Panc1 (cell line): ENCODE results near the gene POLG2. TPM values are rescaled to one million over a fixed set of nuclear protein-coding genes. Genes with fewer than 3 reads are reported as not detected.

Source experiments
- ATAC-seq: fragments of 200-7000 bp; cut with Tn5 transposase; 2 replicates; pipeline ENCODE4 v1.9.1; 2020; ENCODE audit warnings: mild to moderate bottlenecking, moderate library complexity
- BruUV-seq: library from RNA; stranded (reverse); fragments of 400-500 nt; replicated peaks from 2 replicates; lab custom pipeline; 2021; lab: Mats Ljungman, UMichigan
- CTCF ChIA-PET: fragments of 300-600 bp; sonication (Branson Sonifier 250); formaldehyde crosslinking; loops from one replicate; lab custom pipeline; 2022; ENCODE audit warnings: antibody characterized with exemption; lab: Charles Lee
- POLR2A ChIA-PET: fragments of 300-600 bp; sonication (Branson Sonifier 250); formaldehyde crosslinking; loops from one replicate; lab custom pipeline; 2022; ENCODE audit warnings: antibody characterized with exemption; lab: Charles Lee
- DNase-seq: peaks from one replicate; pipeline ENCODE4 v3.0.0-alpha.2; 2010; ENCODE audit warnings: low read depth, low spot score
- H3K27ac ChIP-seq: 2 replicates; pipeline ENCODE4 v1.5.1; 2011; ENCODE audit warnings: mild to moderate bottlenecking, low read length, inconsistent platforms
- H3K27me3 ChIP-seq: fragments of 200-500 bp; sonication (Bioruptor generic); 2 replicates; pipeline ENCODE4 v1.6.0; 2014; ENCODE audit warnings: low read length, inconsistent platforms; ENCODE audit not compliant: control insufficient read depth, insufficient read depth
- H3K36me3 ChIP-seq: fragments of 200-500 bp; sonication (Bioruptor generic); 2 replicates; pipeline ENCODE4 v1.5.1; 2014; ENCODE audit warnings: inconsistent platforms, mild to moderate bottlenecking, low read length, moderate library complexity; ENCODE audit not compliant: control insufficient read depth, insufficient read depth
- H3K4me1 ChIP-seq: 2 replicates; pipeline ENCODE4 v1.5.1; 2011; ENCODE audit warnings: inconsistent platforms, mild to moderate bottlenecking, low read length, moderate library complexity; ENCODE audit not compliant: control insufficient read depth, insufficient read depth
- H3K4me3 ChIP-seq, 2 experiments: 2 replicates each; pipeline ENCODE4 v1.5.1; 2011 to 2012; ENCODE audit warnings: low read depth in 2 of 2, low read length in 2 of 2, mild to moderate bottlenecking in 2 of 2, inconsistent platforms in 1 of 2, moderate library complexity in 1 of 2
- H3K9me3 ChIP-seq: fragments of 200-500 bp; sonication (Bioruptor generic); 2 replicates; pipeline ENCODE4 v1.5.1; 2014; ENCODE audit warnings: low read depth, mild to moderate bottlenecking, inconsistent platforms, low read length, moderate library complexity; ENCODE audit not compliant: control insufficient read depth, insufficient read depth
- CTCF ChIP-seq: fragments of 450-650 bp; IDR thresholded peaks from 2 replicates; pipeline ENCODE4 v1.5.1; 2017; ENCODE audit warnings: mild to moderate bottlenecking
- POLR2AphosphoS5 ChIP-seq: IDR thresholded peaks from 2 replicates; pipeline ENCODE4 v1.6.1; 2012; ENCODE audit warnings: mild to moderate bottlenecking, low read depth, low read length, moderate library complexity
- REST ChIP-seq, 2 experiments: IDR thresholded peaks; 2 replicates each; pipeline ENCODE4 v1.6.1; 2011 to 2012; ENCODE audit warnings: low read depth in 2 of 2, control low read depth in 1 of 2, low read length in 1 of 2, mild to moderate bottlenecking in 1 of 2, moderate library complexity in 1 of 2; ENCODE audit not compliant: insufficient read depth in 1 of 2
- SIN3A ChIP-seq: IDR thresholded peaks from 2 replicates; pipeline ENCODE4 v1.6.1; 2012; ENCODE audit warnings: low read depth, mild to moderate bottlenecking, low read length, moderate library complexity, borderline replicate concordance; ENCODE audit not compliant: insufficient read depth
- TCF7L2 ChIP-seq: IDR thresholded peaks from 2 replicates; pipeline ENCODE4 v1.6.1; 2011; ENCODE audit warnings: mild to moderate bottlenecking, low read depth, low read length, inconsistent platforms
- in situ Hi-C: cut with HindIII; loops from 2 replicates; pipeline ENCODE4 v1.10.0; 2016; ENCODE audit warnings: low sequenced_read_pairs, low pct_unique_long_range_greater_than_20kb
- intact Hi-C: fragments of 100-400 bp; cut with micrococcal nuclease; formaldehyde crosslinking; loops from one replicate; pipeline ENCODE4 v1.10.0; 2022; ENCODE audit not compliant: unreplicated experiment
- total RNA-seq: library from RNA; stranded (reverse); gene quantifications from one replicate; pipeline ENCODE4 v1.2.1, GENCODE V29; 2021; ENCODE audit not compliant: unreplicated experiment

The POLG2 gene
- total RNA-seq, 1 experiment from 2014 or later = 19.6 TPM

GRCh38 chr17:64540118-64540776, 43.4 kb upstream of the POLG2 start:
- peaks cover 10% of the 10 kb centered on the region for H3K36me3 ChIP-seq
- intact Hi-C loops = no loop called here

More at GRCh38 chr17:64540118-64540776, 43.4 kb upstream of the POLG2 start:
- ATAC-seq = no peak
- BruUV-seq = no TSS peak
- Histone ChIP-seq H3K4me3 (no peak overlapping the region), H3K9me3 (no peaks in the 10 kb centered on the region), H3K4me1 (no peaks in the 10 kb centered on the region), H3K27ac (no peak overlapping the region), H3K27me3 (no peaks in the 10 kb centered on the region)
- in situ Hi-C loops = no loop called here
- ChIA-PET POLR2A (no interaction called here), CTCF (interaction anchor here (0.9 kb wide), 1 partner anchor 102 kb away, joined by 4 read pairs; no protein-coding TSS in a partner anchor)
- DNase-seq = no peak
- TF ChIP-seq CTCF (no peak), REST (IDR thresholded peaks at IDR 0.05; ENCODE audit: insufficient read depth in 1 of 2, low read depth in 2 of 2, low read length in 1 of 2) (no peak), SIN3A (no peak), TCF7L2 (no peak), POLR2AphosphoS5 (no peak)
